ENCODE data around the gene LRRC2. TPM values are rescaled to one million over a fixed set of nuclear protein-coding genes. Genes with fewer than 3 reads are reported as not detected.
A peak's percentile ranks its signal among the peaks of the same experiment; 100 is the strongest.

LRRC2 gene
- total RNA-seq, 2 donors from 2014 or later, result 0.44 to 2.0 TPM

DNA sequence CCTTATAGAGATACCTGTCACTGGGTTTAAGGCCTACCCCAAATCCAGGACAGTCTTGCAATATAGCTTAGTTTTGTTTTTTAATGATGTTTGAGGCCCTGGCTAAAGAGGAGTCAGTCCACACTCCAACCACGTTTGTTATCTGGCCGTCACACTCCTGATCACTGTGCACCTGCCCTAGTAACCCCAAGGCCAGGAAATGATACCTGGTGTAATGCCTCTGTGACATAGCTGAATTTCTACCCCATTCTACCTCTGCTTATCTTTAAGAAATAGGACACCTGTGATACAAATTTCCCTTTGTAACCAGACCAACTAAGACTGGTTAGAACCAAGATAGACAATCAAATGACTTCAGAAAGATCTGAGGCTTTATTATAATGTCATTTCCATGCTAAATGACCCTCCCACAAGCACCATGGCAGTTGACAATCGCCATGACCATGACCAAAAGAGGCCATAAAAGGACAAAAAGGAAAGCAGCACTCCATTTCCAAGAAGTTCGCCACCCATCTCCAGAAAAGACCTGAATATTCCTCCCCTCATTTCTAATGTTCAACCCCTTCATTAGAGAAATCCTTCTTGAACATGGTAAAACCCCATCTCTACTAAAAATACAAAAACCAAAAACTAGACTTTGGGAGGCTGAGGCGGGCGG lies 73.1 kb downstream of the LRRC2 start:
- Histone ChIP-seq H3K4me1 (no peaks in the 10 kb centered on the region), H3K4me3 (no peak overlapping the region), H3K9ac (ENCODE audit: low read depth in 2 of 2, low read length in 2 of 2) (no peak overlapping the region), H3K27ac (no peak overlapping the region), H3K27me3 (no peaks in the 10 kb centered on the region), H3K36me3 (no peaks in the 10 kb centered on the region), H3K9me3 (no peaks in the 10 kb centered on the region)
- intact Hi-C loops (cut with DNase I), result no loop called here
- DNase-seq, result no peak
- TF ChIP-seq, protein P1, sequence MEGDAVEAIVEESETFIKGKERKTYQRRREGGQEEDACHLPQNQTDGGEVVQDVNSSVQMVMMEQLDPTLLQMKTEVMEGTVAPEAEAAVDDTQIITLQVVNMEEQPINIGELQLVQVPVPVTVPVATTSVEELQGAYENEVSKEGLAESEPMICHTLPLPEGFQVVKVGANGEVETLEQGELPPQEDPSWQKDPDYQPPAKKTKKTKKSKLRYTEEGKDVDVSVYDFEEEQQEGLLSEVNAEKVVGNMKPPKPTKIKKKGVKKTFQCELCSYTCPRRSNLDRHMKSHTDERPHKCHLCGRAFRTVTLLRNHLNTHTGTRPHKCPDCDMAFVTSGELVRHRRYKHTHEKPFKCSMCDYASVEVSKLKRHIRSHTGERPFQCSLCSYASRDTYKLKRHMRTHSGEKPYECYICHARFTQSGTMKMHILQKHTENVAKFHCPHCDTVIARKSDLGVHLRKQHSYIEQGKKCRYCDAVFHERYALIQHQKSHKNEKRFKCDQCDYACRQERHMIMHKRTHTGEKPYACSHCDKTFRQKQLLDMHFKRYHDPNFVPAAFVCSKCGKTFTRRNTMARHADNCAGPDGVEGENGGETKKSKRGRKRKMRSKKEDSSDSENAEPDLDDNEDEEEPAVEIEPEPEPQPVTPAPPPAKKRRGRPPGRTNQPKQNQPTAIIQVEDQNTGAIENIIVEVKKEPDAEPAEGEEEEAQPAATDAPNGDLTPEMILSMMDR (IDR thresholded peaks at IDR 0.05), result no peak

GRCh38 chr3:46491089-46492070 lies 74.7 kb downstream of the LRRC2 start:
- H3K9me3 ChIP-seq, result no peaks in the 10 kb centered on the region
- H3K9ac ChIP-seq (ENCODE audit: low read depth in 2 of 2, low read length in 2 of 2), result no peak overlapping the region
- H3K4me3 ChIP-seq, result no peak overlapping the region
- TF ChIP-seq, protein P1 (IDR thresholded peaks at IDR 0.05), result no peak
- H3K4me1 ChIP-seq, result no peaks in the 10 kb centered on the region
- no peak overlapping the region for H3K27ac ChIP-seq
- DNase-seq, result no peak
- intact Hi-C loops (cut with DNase I), result no loop called here
- H3K27me3 ChIP-seq, result no peaks in the 10 kb centered on the region
- H3K36me3 ChIP-seq, result no peaks in the 10 kb centered on the region

- intact Hi-C loops (cut with DNase I), result no loop called here
- H3K27me3 ChIP-seq, result no peaks in the 10 kb centered on the region
- TF ChIP-seq, protein P1 (IDR thresholded peaks at IDR 0.05), result no peak
- no peak overlapping the region for H3K27ac ChIP-seq
- no peaks in the 10 kb centered on the region for H3K4me1 ChIP-seq
- H3K9ac ChIP-seq (ENCODE audit: low read depth in 2 of 2, low read length in 2 of 2), result no peak overlapping the region
- DNase-seq, result no peak
- H3K4me3 ChIP-seq, result no peak overlapping the region
- H3K9me3 ChIP-seq, result no peaks in the 10 kb centered on the region
- no peaks in the 10 kb centered on the region for H3K36me3 ChIP-seq
Measured at GRCh38 chr3:46490338-46491084, 75.6 kb downstream of the LRRC2 start.

- no peak overlapping the region for H3K4me3 ChIP-seq
- no peaks in the 10 kb centered on the region for H3K36me3 ChIP-seq
- TF ChIP-seq, protein P1 (IDR thresholded peaks at IDR 0.05), result no peak
- no peak overlapping the region for H3K27ac ChIP-seq
- H3K9ac ChIP-seq (ENCODE audit: low read depth in 2 of 2, low read length in 2 of 2), result no peak overlapping the region
- H3K9me3 ChIP-seq, result no peaks in the 10 kb centered on the region
- H3K4me1 ChIP-seq, result no peaks in the 10 kb centered on the region
- intact Hi-C loops (cut with DNase I), result loop anchor here (2.0 to 5.0 kb wide), 2 partner anchors 67 to 141 kb away; no protein-coding TSS in a partner anchor
- DNase-seq, result no peak
- no peaks in the 10 kb centered on the region for H3K27me3 ChIP-seq
Measured at GRCh38 chr3:46489875-46490274, 76.2 kb downstream of the LRRC2 start.

DNA sequence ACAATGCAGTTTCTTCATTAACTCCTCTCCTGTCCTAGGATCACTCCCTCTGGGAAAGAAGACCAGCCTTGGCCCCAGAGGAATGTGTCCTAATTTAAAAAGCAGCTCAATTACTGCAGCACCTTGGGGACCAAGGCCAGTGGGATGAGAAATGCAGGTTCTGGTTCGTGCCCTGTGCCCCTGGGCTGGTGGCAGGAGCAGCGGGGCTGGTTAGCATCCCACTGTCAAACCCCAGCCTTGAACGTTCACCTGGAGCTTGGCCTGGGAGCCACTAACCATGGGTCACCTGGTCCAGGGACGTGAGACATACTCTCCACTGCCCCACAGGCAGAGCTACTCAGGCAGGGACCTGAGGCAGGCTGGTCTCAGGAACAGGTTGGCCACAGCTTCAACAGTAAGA lies 76.7 kb downstream of the LRRC2 start:
- intact Hi-C loops (cut with DNase I), result loop anchor here (2.0 to 5.0 kb wide), 2 partner anchors 68 to 141 kb away; no protein-coding TSS in a partner anchor
- no peaks in the 10 kb centered on the region for H3K36me3 ChIP-seq
- no peak overlapping the region for H3K4me3 ChIP-seq
- no peak for DNase-seq
- no peaks in the 10 kb centered on the region for H3K4me1 ChIP-seq
- H3K9me3 ChIP-seq, result no peaks in the 10 kb centered on the region
- H3K27me3 ChIP-seq, result no peaks in the 10 kb centered on the region
- H3K27ac ChIP-seq, result no peak overlapping the region
- peak overlapping the region in 1 of 2 donors; percentile 3 for H3K9ac ChIP-seq (ENCODE audit: low read depth in 2 of 2, low read length in 2 of 2)
- TF ChIP-seq, protein P1 (IDR thresholded peaks at IDR 0.05), result no peak
